Muscle of back (tissue), 13 donors: ENCODE results near the gene FOLR2. TPM values are rescaled to one million over a fixed set of nuclear protein-coding genes. Genes with fewer than 3 reads are reported as not detected.
"Not testable (repeated sequence)": the region's sequence is repeated elsewhere in the genome, so short reads cannot be mapped to it uniquely, and the experiment has no call there.

Experiments used
- DNase-seq, 3 donors: peaks; one replicate each; pipeline versions ENCODE4 v3.0.0 to v3.0.0-alpha.2; 2013
- long read RNA-seq, 9 donors: transcript quantifications; one replicate each; lab custom pipeline, GENCODE V29; 2026
- polyA plus RNA-seq, 10 donors: library from polyadenylated mRNA; unstranded; fragments of 120-200 nt; gene quantifications; one replicate each; pipeline ENCODE4 v1.2.1, GENCODE V29; 2013; ENCODE audit not compliant: insufficient read length in 10 of 10

Gene FOLR2
- 10 to 100 TPM; 18.5 to 34.7 (median 22.5) TPM for polyA plus RNA-seq
- long read RNA-seq, donor 1, transcript FOLR2-201 (5 exons, 1,138 nt), result major isoform, 12 of 23 reads
- long read RNA-seq, donor 1, partial matches to known transcripts, result 8 of 23 reads
- long read RNA-seq, donor 1, other reads (novel, unspliced or antisense), result 0 of 23 reads
- long read RNA-seq, donor 2, transcript FOLR2-201 (5 exons, 1,138 nt), result major isoform, 7 of 7 reads
- long read RNA-seq, donor 2, partial matches to known transcripts, result 0 of 7 reads
- long read RNA-seq, donor 2, other reads (novel, unspliced or antisense), result 0 of 7 reads
- long read RNA-seq, donor 3, result 0 reads
- long read RNA-seq, donor 4, transcript FOLR2-201 (5 exons, 1,138 nt), result major isoform, 10 of 17 reads
- long read RNA-seq, donor 4, partial matches to known transcripts, result 5 of 17 reads
- long read RNA-seq, donor 4, other reads (novel, unspliced or antisense), result 0 of 17 reads
- long read RNA-seq, donor 5, transcript FOLR2-201 (5 exons, 1,138 nt), result major isoform, 16 of 16 reads
- long read RNA-seq, donor 5, partial matches to known transcripts, result 0 of 16 reads
- long read RNA-seq, donor 5, other reads (novel, unspliced or antisense), result 0 of 16 reads
- long read RNA-seq, donor 6, transcript FOLR2-201 (5 exons, 1,138 nt), result major isoform, 9 of 13 reads
- long read RNA-seq, donor 6, partial matches to known transcripts, result 0 of 13 reads
- long read RNA-seq, donor 6, other reads (novel, unspliced or antisense), result 0 of 13 reads
- long read RNA-seq, donor 7, transcript FOLR2-201 (5 exons, 1,138 nt), result major isoform, 6 of 9 reads
- long read RNA-seq, donor 7, partial matches to known transcripts, result 0 of 9 reads
- long read RNA-seq, donor 7, other reads (novel, unspliced or antisense), result 0 of 9 reads
- long read RNA-seq, donor 8, partial matches to known transcripts, result 0 of 5 reads
- long read RNA-seq, donor 8, other reads (novel, unspliced or antisense), result 0 of 5 reads
- long read RNA-seq, donor 9, partial matches to known transcripts, result 0 of 3 reads
- long read RNA-seq, donor 9, other reads (novel, unspliced or antisense), result 0 of 3 reads

DNA sequence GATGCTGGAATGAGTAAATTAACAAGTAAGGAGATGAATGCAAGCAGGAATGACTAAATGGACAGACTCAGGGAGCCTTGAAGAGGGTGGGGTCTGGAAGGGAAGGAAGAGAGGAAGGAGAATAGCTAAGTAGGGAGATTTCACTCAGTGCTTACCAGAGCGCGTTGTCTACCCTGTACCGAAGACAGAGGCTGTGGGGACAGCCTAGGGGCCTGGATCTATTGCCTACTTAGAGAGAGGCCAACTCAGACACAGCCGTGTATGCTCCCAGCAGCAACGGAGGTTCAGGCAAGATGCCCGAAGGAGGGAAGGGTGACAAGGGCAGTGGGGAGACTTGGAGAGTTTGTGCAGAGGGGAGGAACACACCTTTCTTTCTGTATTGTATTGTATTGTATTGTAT is at the start of gene FOLR2:
Gene FOLR2 (plus strand): TSS at position 157 of the 400 bp plus-strand sequence. CDS start 1,791 bp downstream, outside the sequence.
- no peak for DNase-seq

- not testable (repeated sequence) for DNase-seq
Observed at GRCh38 chr11:72169046-72169555, 47.5 kb upstream of the FOLR2 start.

GRCh38 chr11:72169754-72170153 is 46.8 kb upstream of the FOLR2 start:
- not testable (repeated sequence) for DNase-seq

GRCh38 chr11:72172043-72172442 is 44.6 kb upstream of the FOLR2 start:
- DNase-seq, result not testable (repeated sequence)

GRCh38 chr11:72173291-72173690 is 43.3 kb upstream of the FOLR2 start:
- no peak for DNase-seq

- DNase-seq, result no peak
Observed at GRCh38 chr11:72174302-72175070, 42.1 kb upstream of the FOLR2 start.

GRCh38 chr11:72177656-72178055 is 38.9 kb upstream of the FOLR2 start:
- no peak for DNase-seq

GRCh38 chr11:72179049-72179803 is 37.4 kb upstream of the FOLR2 start:
- no peak for DNase-seq

DNA sequence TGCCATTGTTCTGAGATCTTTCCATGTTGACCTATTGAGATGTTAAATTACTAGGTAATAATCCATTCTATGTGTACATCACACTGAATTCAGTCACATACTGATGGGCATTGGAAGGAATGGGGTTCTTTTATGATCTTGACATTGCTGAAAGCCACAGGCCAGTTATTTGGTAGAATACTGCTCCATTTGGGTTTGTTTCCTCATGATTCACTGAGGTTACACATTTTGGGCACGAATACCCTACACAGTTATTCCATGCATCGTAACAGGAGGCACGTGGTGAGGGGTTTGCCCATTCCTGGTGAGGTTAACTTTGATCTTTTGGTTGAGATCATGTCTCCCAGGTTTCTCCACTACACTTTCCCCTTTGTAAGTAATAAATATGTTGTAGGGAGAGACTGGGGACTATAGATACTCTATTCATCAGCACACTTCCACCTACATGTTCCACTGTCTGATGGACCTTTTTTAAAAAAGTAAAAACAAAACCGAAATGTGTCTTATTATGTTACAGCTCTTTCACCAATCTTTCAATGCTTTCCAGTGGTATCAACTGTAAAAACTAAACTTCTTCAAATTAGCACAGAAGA is 36.7 kb upstream of the FOLR2 start:
- no peak for DNase-seq

- not testable (repeated sequence) for DNase-seq
Observed at GRCh38 chr11:72180892-72181552, 35.6 kb upstream of the FOLR2 start.

DNA sequence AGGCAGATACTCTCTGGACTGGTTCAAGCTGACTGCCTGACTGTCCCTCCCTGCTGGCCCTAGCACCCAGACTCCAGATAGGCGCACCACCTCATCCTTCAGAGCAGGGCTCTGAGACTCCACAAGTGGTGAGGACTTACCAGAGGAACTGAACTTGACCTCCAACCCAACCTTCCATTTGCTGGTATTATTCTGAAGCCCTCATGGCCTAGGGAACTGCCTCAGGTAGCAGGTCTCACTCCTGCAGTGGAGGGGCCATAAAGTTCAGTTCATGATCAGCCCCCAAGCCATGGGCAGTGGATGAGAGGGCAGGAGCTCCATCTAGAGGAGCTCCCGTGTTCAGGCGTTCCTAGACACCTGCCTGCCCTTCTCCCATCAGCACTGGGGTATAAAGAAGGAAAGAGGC is 35.0 kb upstream of the FOLR2 start:
- DNase-seq, result not testable (repeated sequence)

GRCh38 chr11:72188267-72188666 is 28.3 kb upstream of the FOLR2 start:
- no peak for DNase-seq

DNA sequence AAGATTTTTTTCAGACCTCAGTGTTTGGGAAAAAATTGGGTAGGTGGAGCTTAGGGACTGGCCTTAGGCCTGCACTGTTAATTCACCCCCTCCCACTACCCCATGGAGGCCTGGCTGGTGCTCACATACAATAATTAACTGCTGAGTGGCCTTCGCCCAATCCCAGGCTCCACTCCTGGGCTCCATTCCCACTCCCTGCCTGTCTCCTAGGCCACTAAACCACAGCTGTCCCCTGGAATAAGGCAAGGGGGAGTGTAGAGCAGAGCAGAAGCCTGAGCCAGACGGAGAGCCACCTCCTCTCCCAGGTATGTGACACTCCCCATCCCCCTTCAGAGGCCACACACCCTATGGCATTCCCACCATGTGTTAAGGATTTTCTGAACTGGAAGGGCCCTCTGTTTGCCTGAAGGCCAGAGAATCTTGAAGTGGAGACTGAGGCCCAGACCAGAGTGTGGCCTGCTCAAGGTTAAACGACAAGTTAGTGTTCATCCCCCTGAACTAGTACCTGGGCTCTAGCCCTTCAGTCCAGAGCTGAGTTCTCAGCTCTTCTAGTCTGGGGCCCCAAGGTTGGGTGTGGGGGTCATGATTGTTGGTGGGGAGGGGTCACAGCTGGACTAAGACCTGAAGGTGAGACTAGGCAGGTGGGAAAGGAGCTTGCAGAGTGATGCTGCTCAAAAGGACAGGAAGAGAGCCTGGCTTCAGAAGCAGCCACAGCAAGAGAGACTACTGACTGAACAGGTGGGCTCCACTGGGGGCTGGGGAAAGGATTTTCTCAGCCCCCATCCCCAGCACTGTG is 26.9 kb upstream of the FOLR2 start:
- DNase-seq, result peak; percentile 24 to 40 (median 34)

DNA sequence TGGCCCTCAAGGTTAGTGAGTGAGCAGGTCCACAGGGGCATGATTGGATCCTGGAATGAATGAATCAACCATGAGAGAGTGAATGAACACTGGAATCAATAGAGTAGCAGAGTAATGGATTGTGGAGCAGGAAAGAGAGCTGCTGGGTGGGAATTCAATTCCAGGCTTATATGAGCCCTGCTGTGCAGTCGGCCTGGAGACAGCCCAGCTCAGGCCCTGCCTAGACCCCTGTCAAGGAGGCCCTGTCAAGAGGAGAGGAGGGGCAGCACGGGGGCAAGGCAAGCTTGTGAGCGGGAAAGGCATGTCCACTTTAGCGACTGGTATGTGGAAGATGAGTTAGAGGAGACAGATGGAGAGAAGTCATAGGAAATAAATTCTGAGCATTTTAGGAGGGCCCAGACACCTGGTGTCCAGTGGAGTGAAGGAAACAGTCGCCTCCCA is 25.9 kb upstream of the FOLR2 start:
- DNase-seq, result peak in 2 of 3 donors; percentile 6 to 13

GRCh38 chr11:72191961-72192381 is 24.6 kb upstream of the FOLR2 start, which contains the start of gene FOLR1:
Gene FOLR1, plus strand, starts transcription at chr11:72192140. Its CDS starts 34 bp downstream, at chr11:72192174.
- DNase-seq, result peak in 1 of 3 donors; percentile 16

DNA sequence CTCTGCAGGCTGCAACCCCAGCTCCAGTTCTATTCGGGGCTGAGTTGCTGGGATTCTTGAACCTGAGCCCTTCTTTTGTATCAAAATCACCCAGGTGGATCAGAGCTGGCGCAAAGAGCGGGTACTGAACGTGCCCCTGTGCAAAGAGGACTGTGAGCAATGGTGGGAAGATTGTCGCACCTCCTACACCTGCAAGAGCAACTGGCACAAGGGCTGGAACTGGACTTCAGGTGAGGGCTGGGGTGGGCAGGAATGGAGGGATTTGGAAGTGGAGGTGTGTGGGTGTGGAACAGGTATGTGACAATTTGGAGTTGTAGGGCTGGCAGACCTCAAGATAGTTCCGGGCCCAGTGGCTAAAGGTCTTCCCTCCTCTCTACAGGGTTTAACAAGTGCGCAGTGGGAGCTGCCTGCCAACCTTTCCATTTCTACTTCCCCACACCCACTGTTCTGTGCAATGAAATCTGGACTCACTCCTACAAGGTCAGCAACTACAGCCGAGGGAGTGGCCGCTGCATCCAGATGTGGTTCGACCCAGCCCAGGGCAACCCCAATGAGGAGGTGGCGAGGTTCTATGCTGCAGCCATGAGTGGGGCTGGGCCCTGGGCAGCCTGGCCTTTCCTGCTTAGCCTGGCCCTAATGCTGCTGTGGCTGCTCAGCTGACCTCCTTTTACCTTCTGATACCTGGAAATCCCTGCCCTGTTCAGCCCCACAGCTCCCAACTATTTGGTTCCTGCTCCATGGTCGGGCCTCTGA is 20.9 kb upstream of the FOLR2 start:
- DNase-seq, result no peak

- DNase-seq, result not testable (repeated sequence)
Observed at GRCh38 chr11:72201445-72201844, 15.1 kb upstream of the FOLR2 start.
